ENCODE results near the gene RPF1. TPM values are rescaled to one million over a fixed set of nuclear protein-coding genes. Genes with fewer than 3 reads are reported as not detected.
A peak's percentile ranks its signal among the peaks of the same experiment; 100 is the strongest.
"Not testable (repeated sequence)": the region's sequence is repeated elsewhere in the genome, so short reads cannot be mapped to it uniquely, and the experiment has no call there.

Gene RPF1
- total RNA-seq, 1 donor from 2014 or later, result 34.9 TPM

GRCh38 chr1:84506002-84506728 lies 27.1 kb downstream of the RPF1 start, which contains the start of the genes GNG5 and SPATA1:
Gene GNG5 (minus strand): TSS chr1:84506581. CDS start chr1:84506091, 490 bp downstream.
Gene SPATA1 (plus strand): TSS chr1:84506386. CDS start chr1:84516360, 9,974 bp downstream.
- Histone ChIP-seq H3K27ac (replicated peaks) (peak within 1 kb of the TSS; percentile 98), H3K9me3 (replicated peaks) (peaks cover 16% of the 10 kb centered on the region), H3K4me3 (peak within 1 kb of the TSS; percentile 84), H3K36me3 (peaks cover 12% of the 10 kb centered on the region), H3K4me1 (peaks cover 57% of the 10 kb centered on the region), H3K27me3 (ENCODE audit: low read depth) (no peaks in the 10 kb centered on the region)
- DNase-seq, result peak; percentile 99
- TF ChIP-seq CTCF (IDR thresholded peaks at IDR 0.05; ENCODE audit: borderline replicate concordance), result no peak
- intact Hi-C loops (cut with micrococcal nuclease), result no loop called here

GRCh38 chr1:84506729-84507453 lies 27.8 kb downstream of the RPF1 start:
- no peak for DNase-seq
- peak overlapping the region; percentile 98 for H3K27ac ChIP-seq (replicated peaks)
- H3K36me3 ChIP-seq, result peaks cover 5% of the 10 kb centered on the region
- H3K27me3 ChIP-seq (ENCODE audit: low read depth), result no peaks in the 10 kb centered on the region
- no peak for TF ChIP-seq CTCF (IDR thresholded peaks at IDR 0.05; ENCODE audit: borderline replicate concordance)
- H3K4me1 ChIP-seq, result peaks cover 49% of the 10 kb centered on the region
- H3K9me3 ChIP-seq (replicated peaks), result peaks cover 16% of the 10 kb centered on the region
- intact Hi-C loops (cut with micrococcal nuclease), result no loop called here
- peak overlapping the region; percentile 84 for H3K4me3 ChIP-seq

GRCh38 chr1:84507887-84508286 lies 28.8 kb downstream of the RPF1 start:
- Histone ChIP-seq H3K9me3 (replicated peaks) (peaks cover 16% of the 10 kb centered on the region), H3K4me3 (peak overlapping the region; percentile 84), H3K4me1 (peaks cover 39% of the 10 kb centered on the region)
- DNase-seq; intact Hi-C loops (cut with micrococcal nuclease); H3K27me3 ChIP-seq (ENCODE audit: low read depth); H3K27ac ChIP-seq (replicated peaks); H3K36me3 ChIP-seq: not testable (repeated sequence)

- no peak overlapping the region for H3K4me3 ChIP-seq
- peaks cover 33% of the 10 kb centered on the region for H3K4me1 ChIP-seq
- no peak for DNase-seq
- H3K27me3 ChIP-seq (ENCODE audit: low read depth), result no peaks in the 10 kb centered on the region
- H3K36me3 ChIP-seq, result peaks cover 5% of the 10 kb centered on the region
- no peak for TF ChIP-seq CTCF (IDR thresholded peaks at IDR 0.05; ENCODE audit: borderline replicate concordance)
- intact Hi-C loops (cut with micrococcal nuclease), result no loop called here
- H3K27ac ChIP-seq (replicated peaks), result no peak overlapping the region
- H3K9me3 ChIP-seq (replicated peaks), result peaks cover 16% of the 10 kb centered on the region
These were observed 29.4 kb downstream of the RPF1 start for GRCh38 chr1:84508510-84508909.

- Histone ChIP-seq H3K36me3 (peaks cover 5% of the 10 kb centered on the region), H3K27me3 (ENCODE audit: low read depth) (no peaks in the 10 kb centered on the region), H3K4me3 (no peak overlapping the region), H3K9me3 (replicated peaks) (peaks cover 16% of the 10 kb centered on the region), H3K27ac (replicated peaks) (no peak overlapping the region), H3K4me1 (peaks cover 28% of the 10 kb centered on the region)
- no peak for DNase-seq
- intact Hi-C loops (cut with micrococcal nuclease), result no loop called here
- no peak for TF ChIP-seq CTCF (IDR thresholded peaks at IDR 0.05; ENCODE audit: borderline replicate concordance)
These were observed 30.0 kb downstream of the RPF1 start for GRCh38 chr1:84509029-84509428.

- H3K9me3 ChIP-seq (replicated peaks), result peaks cover 16% of the 10 kb centered on the region
- TF ChIP-seq CTCF (IDR thresholded peaks at IDR 0.05; ENCODE audit: borderline replicate concordance), result no peak
- H3K4me1 ChIP-seq, result peaks cover 17% of the 10 kb centered on the region
- intact Hi-C loops (cut with micrococcal nuclease), result no loop called here
- no peak overlapping the region for H3K27ac ChIP-seq (replicated peaks)
- peaks cover 5% of the 10 kb centered on the region for H3K36me3 ChIP-seq
- H3K27me3 ChIP-seq (ENCODE audit: low read depth), result no peaks in the 10 kb centered on the region
- DNase-seq, result no peak
- H3K4me3 ChIP-seq, result no peak overlapping the region
These were observed 31.1 kb downstream of the RPF1 start for GRCh38 chr1:84510165-84510564.

Data from left ventricle myocardium inferior (tissue), 1 donor.